Astrocyte of the spinal cord (primary cell): ENCODE results near the gene TMEM9B.
A peak's percentile ranks its signal among the peaks of the same experiment; 100 is the strongest.

ENCODE experiments used
- DNase-seq: peaks from one replicate; pipeline ENCODE4 v3.0.0; 2011; ENCODE audit warnings: low read depth, low spot score
- H3K4me3 ChIP-seq: 2 replicates; pipeline ENCODE4 v1.5.1; 2011; ENCODE audit warnings: low read depth, mild to moderate bottlenecking, low read length, moderate library complexity
- CTCF ChIP-seq: IDR thresholded peaks from 2 replicates; pipeline ENCODE4 v1.5.1; 2012; ENCODE audit warnings: low read depth, mild to moderate bottlenecking, low read length, inconsistent platforms
- in situ Hi-C: cut with HindIII; loops from 2 replicates; pipeline ENCODE4 v1.10.0; 2017; ENCODE audit warnings: low sequenced_read_pairs

The TMEM9B gene

DNA sequence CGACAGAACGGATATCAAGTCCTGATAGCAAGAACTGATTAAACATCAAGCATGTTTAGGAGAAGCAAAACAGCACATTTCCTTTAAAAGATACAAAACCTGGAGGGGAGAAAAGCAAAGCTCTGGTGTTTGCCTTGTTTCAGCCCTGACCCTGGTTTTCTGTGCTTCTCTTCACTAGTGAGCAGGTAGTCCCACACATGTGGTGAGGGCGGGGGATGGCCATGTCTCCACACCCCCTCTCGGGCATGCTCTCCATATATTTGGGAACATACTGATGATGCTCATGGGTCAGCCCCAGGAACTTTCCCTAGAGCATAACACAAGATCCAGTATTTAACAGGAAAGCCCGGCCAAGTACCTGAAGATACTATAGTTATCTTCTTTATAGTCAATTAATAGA is 41.6 kb downstream of the TMEM9B start:
- no peak for DNase-seq
- no peak for TF ChIP-seq CTCF
- H3K4me3 ChIP-seq: no peak overlapping the region
- in situ Hi-C loops: no loop called here

GRCh38 chr11:8917157-8917825 is 47.0 kb downstream of the TMEM9B start:
- no peak overlapping the region for H3K4me3 ChIP-seq
- peak; percentile 95 for DNase-seq
- in situ Hi-C loops: no loop called here
- TF ChIP-seq CTCF: no peak

- in situ Hi-C loops: no loop called here
- no peak for TF ChIP-seq CTCF
- no peak overlapping the region for H3K4me3 ChIP-seq
Observed at GRCh38 chr11:8914661-8915018, 49.6 kb downstream of the TMEM9B start.

GRCh38 chr11:8913961-8914660 is 50.1 kb downstream of the TMEM9B start:
- peak; percentile 85 for TF ChIP-seq CTCF
- in situ Hi-C loops: no loop called here
- H3K4me3 ChIP-seq: peak overlapping the region; percentile 7
- DNase-seq: peak; percentile 41

More at GRCh38 chr11:8914661-8915018, 49.6 kb downstream of the TMEM9B start:
- DNase-seq: no peak

- in situ Hi-C loops: no loop called here
- DNase-seq: peak; percentile 97
- no peak for TF ChIP-seq CTCF
- H3K4me3 ChIP-seq: peak within 1 kb of the TSS; percentile 80
Observed at GRCh38 chr11:8911029-8911823, 53.0 kb downstream of the TMEM9B start, which contains the start of gene AKIP1. Gene AKIP1, plus strand, starts transcription at chr11:8911189. Its CDS starts 261 bp downstream, at chr11:8911450.

DNA sequence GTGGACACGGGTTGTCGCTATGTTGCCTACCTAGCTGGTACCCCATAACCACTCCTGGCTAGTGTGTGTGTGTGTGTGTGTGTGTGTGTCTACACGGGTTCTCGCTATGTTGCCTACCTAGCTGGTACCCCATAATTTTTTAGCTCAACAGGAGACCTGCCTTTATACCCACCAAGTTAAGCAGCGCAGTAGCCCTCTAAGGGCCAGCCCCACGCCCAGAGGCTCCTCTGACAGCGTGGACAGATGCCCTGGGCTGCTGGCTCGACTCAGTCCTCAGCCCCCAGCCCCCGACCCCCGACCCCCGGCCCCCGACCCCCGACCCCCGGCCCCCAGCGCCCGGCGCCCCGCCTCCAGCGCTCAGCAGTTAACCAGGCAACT is 53.6 kb downstream of the TMEM9B start:
- H3K4me3 ChIP-seq: peak overlapping the region; percentile 80
- TF ChIP-seq CTCF: no peak
- in situ Hi-C loops: no loop called here
- no peak for DNase-seq
